SKM-1 (cell line): ENCODE measurements around the gene PRC1.

Source experiments
- DNase-seq: peaks from one replicate; lab custom pipeline; 2025; ENCODE audit not compliant: unreplicated experiment; lab: John Stamatoyannopoulos, UW

Gene PRC1

GRCh38 chr15:90956274-90957030 lies 37.9 kb downstream of the PRC1 start:
- no peak for DNase-seq

GRCh38 chr15:90955624-90956273 lies 38.6 kb downstream of the PRC1 start:
- no peak for DNase-seq

- peak; percentile 96 for DNase-seq
Measured at GRCh38 chr15:90954712-90955623, 39.4 kb downstream of the PRC1 start, which contains the start of gene RCCD1. RCCD1 (plus strand) TSS chr15:90954884; CDS start chr15:90956735, 1,851 bp downstream.

GRCh38 chr15:90953947-90954711 lies 40.2 kb downstream of the PRC1 start:
- no peak for DNase-seq

GRCh38 chr15:90952901-90953677 lies 41.2 kb downstream of the PRC1 start:
- DNase-seq: no peak

- DNase-seq: no peak
Measured at GRCh38 chr15:90950676-90951075, 43.7 kb downstream of the PRC1 start.

GRCh38 chr15:90949979-90950675 lies 44.2 kb downstream of the PRC1 start:
- DNase-seq: no peak

GRCh38 chr15:90948506-90948905 lies 45.8 kb downstream of the PRC1 start:
- no peak for DNase-seq

- DNase-seq: no peak
Measured at GRCh38 chr15:90947577-90948357, 46.6 kb downstream of the PRC1 start.

- no peak for DNase-seq
Measured at GRCh38 chr15:90946941-90947576, 47.3 kb downstream of the PRC1 start.

- DNase-seq: no peak
Measured at GRCh38 chr15:90946538-90946937, 47.8 kb downstream of the PRC1 start.

- DNase-seq: no peak
Measured at GRCh38 chr15:90945091-90945490, 49.2 kb downstream of the PRC1 start.

- no peak for DNase-seq
Measured at GRCh38 chr15:90942354-90943120, 51.8 kb downstream of the PRC1 start.

GRCh38 chr15:90941038-90941437 lies 53.3 kb downstream of the PRC1 start:
- DNase-seq: no peak

- no peak for DNase-seq
Measured at GRCh38 chr15:90939756-90940155, 54.6 kb downstream of the PRC1 start.

GRCh38 chr15:90938261-90938660 lies 56.1 kb downstream of the PRC1 start:
- DNase-seq: no peak

- no peak for DNase-seq
Measured at GRCh38 chr15:90936823-90937222, 57.5 kb downstream of the PRC1 start.
